ENCODE data around the gene CEACAM19. TPM values are rescaled to one million over a fixed set of nuclear protein-coding genes. Genes with fewer than 3 reads are reported as not detected.
"Not testable (repeated sequence)": the region's sequence is repeated elsewhere in the genome, so short reads cannot be mapped to it uniquely, and the experiment has no call there.

CEACAM19 gene
- total RNA-seq (2014; rRNA removed; shearing (Covaris generic); ENCODE audit: low replicate concordance) = not detected in 2 replicates

- H3K27ac ChIP-seq (ENCODE audit: low read length) = no peak within 1 kb of the TSS
- H3K79me2 ChIP-seq (ENCODE audit: low read length) = no peaks in the 10 kb centered on the region
- H3K9me2 ChIP-seq (replicated peaks; ENCODE audit: insufficient read depth, low read length) = no peaks in the 10 kb centered on the region
- H3K4me2 ChIP-seq (ENCODE audit: low read depth, low read length, poor library complexity, severe bottlenecking) = no peak within 1 kb of the TSS
- no peaks in the 10 kb centered on the region for H4K20me1 ChIP-seq (ENCODE audit: insufficient read depth, low read depth, low read length)
- H3K4me1 ChIP-seq (ENCODE audit: low read length) = no peaks in the 10 kb centered on the region
- H3K4me3 ChIP-seq (ENCODE audit: low read length) = no peak within 1 kb of the TSS
- H2AFZ ChIP-seq (ENCODE audit: low read length) = no peak within 1 kb of the TSS
- H3K9me3 ChIP-seq (ENCODE audit: low read length) = no peaks in the 10 kb centered on the region
- DNase-seq = no peak
- H3K36me3 ChIP-seq (ENCODE audit: insufficient read depth, low read length) = no peaks in the 10 kb centered on the region
- H3K9ac ChIP-seq (ENCODE audit: low read length) = no peak within 1 kb of the TSS
- H3K27me3 ChIP-seq (ENCODE audit: low read length) = no peaks in the 10 kb centered on the region
Measured at GRCh38 chr19:44671400-44671799, at the start of gene CEACAM19. Gene CEACAM19 (plus strand): TSS chr19:44671482. CDS start chr19:44671932, 450 bp downstream.

- Histone ChIP-seq H3K9ac (ENCODE audit: low read length) (no peak overlapping the region), H3K79me2 (ENCODE audit: low read length) (no peaks in the 10 kb centered on the region), H3K36me3 (ENCODE audit: insufficient read depth, low read length) (no peaks in the 10 kb centered on the region), H4K20me1 (ENCODE audit: insufficient read depth, low read depth, low read length) (no peaks in the 10 kb centered on the region), H3K9me2 (replicated peaks; ENCODE audit: insufficient read depth, low read length) (no peaks in the 10 kb centered on the region), H3K27me3 (ENCODE audit: low read length) (no peaks in the 10 kb centered on the region), H2AFZ (ENCODE audit: low read length) (no peak overlapping the region), H3K4me1 (ENCODE audit: low read length) (no peaks in the 10 kb centered on the region), H3K4me3 (ENCODE audit: low read length) (no peak overlapping the region), H3K9me3 (ENCODE audit: low read length) (no peaks in the 10 kb centered on the region), H3K4me2 (ENCODE audit: low read depth, low read length, poor library complexity, severe bottlenecking) (no peak overlapping the region), H3K27ac (ENCODE audit: low read length) (no peak overlapping the region)
- DNase-seq = no peak
Measured at GRCh38 chr19:44623080-44623479, 48.2 kb upstream of the CEACAM19 start.

GRCh38 chr19:44623626-44624025 lies 47.7 kb upstream of the CEACAM19 start:
- H2AFZ ChIP-seq (ENCODE audit: low read length) = no peak overlapping the region
- no peak overlapping the region for H3K4me2 ChIP-seq (ENCODE audit: low read depth, low read length, poor library complexity, severe bottlenecking)
- no peaks in the 10 kb centered on the region for H3K4me1 ChIP-seq (ENCODE audit: low read length)
- no peaks in the 10 kb centered on the region for H4K20me1 ChIP-seq (ENCODE audit: insufficient read depth, low read depth, low read length)
- H3K27ac ChIP-seq (ENCODE audit: low read length) = no peak overlapping the region
- no peak overlapping the region for H3K4me3 ChIP-seq (ENCODE audit: low read length)
- no peaks in the 10 kb centered on the region for H3K36me3 ChIP-seq (ENCODE audit: insufficient read depth, low read length)
- H3K9ac ChIP-seq (ENCODE audit: low read length) = no peak overlapping the region
- no peaks in the 10 kb centered on the region for H3K9me2 ChIP-seq (replicated peaks; ENCODE audit: insufficient read depth, low read length)
- no peak for DNase-seq
- no peaks in the 10 kb centered on the region for H3K79me2 ChIP-seq (ENCODE audit: low read length)
- H3K27me3 ChIP-seq (ENCODE audit: low read length) = no peaks in the 10 kb centered on the region
- H3K9me3 ChIP-seq (ENCODE audit: low read length) = no peaks in the 10 kb centered on the region

- Histone ChIP-seq H3K9me2 (replicated peaks; ENCODE audit: insufficient read depth, low read length) (no peaks in the 10 kb centered on the region), H3K27me3 (ENCODE audit: low read length) (no peaks in the 10 kb centered on the region), H3K79me2 (ENCODE audit: low read length) (no peaks in the 10 kb centered on the region), H4K20me1 (ENCODE audit: insufficient read depth, low read depth, low read length) (no peaks in the 10 kb centered on the region), H3K4me3 (ENCODE audit: low read length) (no peak overlapping the region), H3K36me3 (ENCODE audit: insufficient read depth, low read length) (no peaks in the 10 kb centered on the region), H2AFZ (ENCODE audit: low read length) (no peak overlapping the region), H3K27ac (ENCODE audit: low read length) (no peak overlapping the region), H3K9ac (ENCODE audit: low read length) (no peak overlapping the region), H3K4me2 (ENCODE audit: low read depth, low read length, poor library complexity, severe bottlenecking) (no peak overlapping the region), H3K9me3 (ENCODE audit: low read length) (no peaks in the 10 kb centered on the region), H3K4me1 (ENCODE audit: low read length) (no peaks in the 10 kb centered on the region)
- DNase-seq = no peak
Measured at GRCh38 chr19:44624840-44625354, 46.4 kb upstream of the CEACAM19 start.

GRCh38 chr19:44625637-44626036 lies 45.6 kb upstream of the CEACAM19 start:
- H3K27ac ChIP-seq (ENCODE audit: low read length); H2AFZ ChIP-seq (ENCODE audit: low read length); H3K9ac ChIP-seq (ENCODE audit: low read length); H3K4me3 ChIP-seq (ENCODE audit: low read length); H3K79me2 ChIP-seq (ENCODE audit: low read length); H4K20me1 ChIP-seq (ENCODE audit: insufficient read depth, low read depth, low read length); H3K4me1 ChIP-seq (ENCODE audit: low read length); DNase-seq; H3K9me3 ChIP-seq (ENCODE audit: low read length); H3K9me2 ChIP-seq (replicated peaks; ENCODE audit: insufficient read depth, low read length); H3K27me3 ChIP-seq (ENCODE audit: low read length); H3K4me2 ChIP-seq (ENCODE audit: low read depth, low read length, poor library complexity, severe bottlenecking); H3K36me3 ChIP-seq (ENCODE audit: insufficient read depth, low read length): not testable (repeated sequence)

GRCh38 chr19:44626048-44626624 lies 45.1 kb upstream of the CEACAM19 start:
- Histone ChIP-seq H3K36me3 (ENCODE audit: insufficient read depth, low read length) (no peaks in the 10 kb centered on the region), H3K4me2 (ENCODE audit: low read depth, low read length, poor library complexity, severe bottlenecking) (no peak overlapping the region), H3K4me3 (ENCODE audit: low read length) (no peak overlapping the region), H3K79me2 (ENCODE audit: low read length) (no peaks in the 10 kb centered on the region), H3K27me3 (ENCODE audit: low read length) (no peaks in the 10 kb centered on the region), H3K9ac (ENCODE audit: low read length) (no peak overlapping the region), H2AFZ (ENCODE audit: low read length) (no peak overlapping the region), H3K9me3 (ENCODE audit: low read length) (no peaks in the 10 kb centered on the region), H3K4me1 (ENCODE audit: low read length) (no peaks in the 10 kb centered on the region), H3K27ac (ENCODE audit: low read length) (no peak overlapping the region), H4K20me1 (ENCODE audit: insufficient read depth, low read depth, low read length) (no peaks in the 10 kb centered on the region), H3K9me2 (replicated peaks; ENCODE audit: insufficient read depth, low read length) (no peaks in the 10 kb centered on the region)
- DNase-seq = no peak

GRCh38 chr19:44627631-44628030 lies 43.7 kb upstream of the CEACAM19 start:
- H3K4me2 ChIP-seq (ENCODE audit: low read depth, low read length, poor library complexity, severe bottlenecking) = no peak overlapping the region
- no peaks in the 10 kb centered on the region for H3K79me2 ChIP-seq (ENCODE audit: low read length)
- no peak overlapping the region for H3K27ac ChIP-seq (ENCODE audit: low read length)
- no peaks in the 10 kb centered on the region for H3K36me3 ChIP-seq (ENCODE audit: insufficient read depth, low read length)
- H3K9me2 ChIP-seq (replicated peaks; ENCODE audit: insufficient read depth, low read length) = no peaks in the 10 kb centered on the region
- no peaks in the 10 kb centered on the region for H3K4me1 ChIP-seq (ENCODE audit: low read length)
- H4K20me1 ChIP-seq (ENCODE audit: insufficient read depth, low read depth, low read length) = no peaks in the 10 kb centered on the region
- H2AFZ ChIP-seq (ENCODE audit: low read length) = no peak overlapping the region
- no peaks in the 10 kb centered on the region for H3K27me3 ChIP-seq (ENCODE audit: low read length)
- H3K9ac ChIP-seq (ENCODE audit: low read length) = no peak overlapping the region
- no peak for DNase-seq
- no peak overlapping the region for H3K4me3 ChIP-seq (ENCODE audit: low read length)
- H3K9me3 ChIP-seq (ENCODE audit: low read length) = no peaks in the 10 kb centered on the region

- Histone ChIP-seq H3K4me2 (ENCODE audit: low read depth, low read length, poor library complexity, severe bottlenecking) (no peak overlapping the region), H3K79me2 (ENCODE audit: low read length) (no peaks in the 10 kb centered on the region), H3K4me1 (ENCODE audit: low read length) (no peaks in the 10 kb centered on the region), H3K9me2 (replicated peaks; ENCODE audit: insufficient read depth, low read length) (no peaks in the 10 kb centered on the region), H3K27ac (ENCODE audit: low read length) (no peak overlapping the region), H3K27me3 (ENCODE audit: low read length) (no peaks in the 10 kb centered on the region), H2AFZ (ENCODE audit: low read length) (no peak overlapping the region), H4K20me1 (ENCODE audit: insufficient read depth, low read depth, low read length) (no peaks in the 10 kb centered on the region), H3K9ac (ENCODE audit: low read length) (no peak overlapping the region), H3K36me3 (ENCODE audit: insufficient read depth, low read length) (no peaks in the 10 kb centered on the region), H3K4me3 (ENCODE audit: low read length) (no peak overlapping the region), H3K9me3 (ENCODE audit: low read length) (no peaks in the 10 kb centered on the region)
- DNase-seq = no peak
Measured at GRCh38 chr19:44628793-44629192, 42.5 kb upstream of the CEACAM19 start.

All from Karpas-422 (cell line).